ENCODE results near the gene IGSF9. TPM values are rescaled to one million over a fixed set of nuclear protein-coding genes. Genes with fewer than 3 reads are reported as not detected.

IGSF9 gene
- total and polyA plus RNA-seq, 4 donors: 0.14 to 21.3 (median 16.1) TPM

GRCh38 chr1:159980076-159980475 is 34.7 kb upstream of the IGSF9 start:
- WGBS: 78% methylated on average over 6 of the region's 6 CpGs
- no peaks in the 10 kb centered on the region for H3K36me3 ChIP-seq (ENCODE audit: control insufficient read depth in 4 of 4, insufficient read depth in 3 of 4, low read depth in 1 of 4, low read length in 3 of 4)
- no peaks in the 10 kb centered on the region for H3K27me3 ChIP-seq (ENCODE audit: control insufficient read depth in 4 of 4, insufficient read depth in 4 of 4, low read length in 3 of 4)
- no peak overlapping the region for H3K4me3 ChIP-seq (ENCODE audit: low read depth in 1 of 3, low read length in 3 of 3)
- H3K9me3 ChIP-seq (ENCODE audit: control insufficient read depth in 4 of 4, low read length in 3 of 4): no peaks in the 10 kb centered on the region
- no peak overlapping the region for H3K9ac ChIP-seq (ENCODE audit: low read depth in 1 of 2, low read length in 2 of 2)
- TF ChIP-seq SP1 (IDR thresholded peaks at IDR 0.05): no peak
- no peak for TF ChIP-seq GABPA (IDR thresholded peaks at IDR 0.05 in 1 of 2, conservative IDR thresholded peaks at IDR 0.05 in 1 of 2)
- no peak for TF ChIP-seq NR2F2 (IDR thresholded peaks at IDR 0.05)
- TF ChIP-seq YY1 (IDR thresholded peaks at IDR 0.05): no peak
- no peak for TF ChIP-seq RAD21 (IDR thresholded peaks at IDR 0.05)
- TF ChIP-seq TAF1 (conservative IDR thresholded peaks at IDR 0.05): no peak
- TF ChIP-seq JUND (IDR thresholded peaks at IDR 0.05): no peak
- TF ChIP-seq FOXA1 (IDR thresholded peaks at IDR 0.05): no peak
- no peak for DNase-seq (ENCODE audit: low spot score)
- H3K4me1 ChIP-seq (ENCODE audit: control insufficient read depth in 4 of 4, insufficient read depth in 4 of 4, low read length in 3 of 4): no peaks in the 10 kb centered on the region
- H3K27ac ChIP-seq (ENCODE audit: low read depth in 1 of 2, low read length in 2 of 2): no peak overlapping the region

DNA sequence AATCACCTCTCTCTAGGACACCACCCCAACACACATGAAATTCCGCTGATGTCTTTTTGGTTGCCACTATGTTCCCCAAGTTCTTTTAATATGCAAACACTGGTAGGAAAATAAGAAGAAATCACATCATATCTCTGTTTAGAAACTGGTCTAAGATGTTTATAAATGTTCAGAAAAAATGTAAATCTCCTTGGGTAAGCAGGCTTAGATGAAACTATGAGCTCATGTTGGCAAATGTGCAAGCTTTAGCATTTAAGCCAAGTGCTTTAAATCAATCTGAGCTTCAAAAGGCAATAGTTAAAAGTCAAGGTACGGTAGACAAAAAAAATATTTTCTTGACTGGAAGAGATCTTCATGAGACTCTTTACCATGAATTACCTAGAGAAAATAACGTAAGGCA is 33.8 kb upstream of the IGSF9 start:
- H3K4me1 ChIP-seq (ENCODE audit: control insufficient read depth in 4 of 4, insufficient read depth in 4 of 4, low read length in 3 of 4): no peaks in the 10 kb centered on the region
- 77% methylated on average over 3 of the region's 3 CpGs for WGBS
- no peak for DNase-seq (ENCODE audit: low spot score)
- H3K27ac ChIP-seq (ENCODE audit: low read depth in 1 of 2, low read length in 2 of 2): no peak overlapping the region
- H3K4me3 ChIP-seq (ENCODE audit: low read depth in 1 of 3, low read length in 3 of 3): no peak overlapping the region
- no peaks in the 10 kb centered on the region for H3K27me3 ChIP-seq (ENCODE audit: control insufficient read depth in 4 of 4, insufficient read depth in 4 of 4, low read length in 3 of 4)
- no peaks in the 10 kb centered on the region for H3K9me3 ChIP-seq (ENCODE audit: control insufficient read depth in 4 of 4, low read length in 3 of 4)
- H3K36me3 ChIP-seq (ENCODE audit: control insufficient read depth in 4 of 4, insufficient read depth in 3 of 4, low read depth in 1 of 4, low read length in 3 of 4): no peaks in the 10 kb centered on the region
- no peak overlapping the region for H3K9ac ChIP-seq (ENCODE audit: low read depth in 1 of 2, low read length in 2 of 2)
- no peak for TF ChIP-seq REST (IDR thresholded peaks at IDR 0.05)
- TF ChIP-seq GABPA (IDR thresholded peaks at IDR 0.05 in 1 of 2, conservative IDR thresholded peaks at IDR 0.05 in 1 of 2): no peak
- TF ChIP-seq NR2F2 (IDR thresholded peaks at IDR 0.05): no peak
- TF ChIP-seq TAF1 (conservative IDR thresholded peaks at IDR 0.05): no peak
- no peak for TF ChIP-seq FOXA1 (IDR thresholded peaks at IDR 0.05)
- TF ChIP-seq SP1 (IDR thresholded peaks at IDR 0.05): no peak
- no peak for TF ChIP-seq EGR1 (IDR thresholded peaks at IDR 0.05; ENCODE audit: low read depth in 2 of 2)
- TF ChIP-seq FOXA2 (IDR thresholded peaks at IDR 0.05): no peak
- no peak for TF ChIP-seq ZBTB33 (IDR thresholded peaks at IDR 0.05)
- TF ChIP-seq HNF4A (conservative IDR thresholded peaks at IDR 0.05): no peak
- TF ChIP-seq RXRA (IDR thresholded peaks at IDR 0.05): no peak
- TF ChIP-seq YY1 (IDR thresholded peaks at IDR 0.05): no peak
- TF ChIP-seq, protein P1, sequence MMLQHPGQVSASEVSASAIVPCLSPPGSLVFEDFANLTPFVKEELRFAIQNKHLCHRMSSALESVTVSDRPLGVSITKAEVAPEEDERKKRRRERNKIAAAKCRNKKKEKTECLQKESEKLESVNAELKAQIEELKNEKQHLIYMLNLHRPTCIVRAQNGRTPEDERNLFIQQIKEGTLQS (IDR thresholded peaks at IDR 0.05): no peak
- TF ChIP-seq, protein P2, sequence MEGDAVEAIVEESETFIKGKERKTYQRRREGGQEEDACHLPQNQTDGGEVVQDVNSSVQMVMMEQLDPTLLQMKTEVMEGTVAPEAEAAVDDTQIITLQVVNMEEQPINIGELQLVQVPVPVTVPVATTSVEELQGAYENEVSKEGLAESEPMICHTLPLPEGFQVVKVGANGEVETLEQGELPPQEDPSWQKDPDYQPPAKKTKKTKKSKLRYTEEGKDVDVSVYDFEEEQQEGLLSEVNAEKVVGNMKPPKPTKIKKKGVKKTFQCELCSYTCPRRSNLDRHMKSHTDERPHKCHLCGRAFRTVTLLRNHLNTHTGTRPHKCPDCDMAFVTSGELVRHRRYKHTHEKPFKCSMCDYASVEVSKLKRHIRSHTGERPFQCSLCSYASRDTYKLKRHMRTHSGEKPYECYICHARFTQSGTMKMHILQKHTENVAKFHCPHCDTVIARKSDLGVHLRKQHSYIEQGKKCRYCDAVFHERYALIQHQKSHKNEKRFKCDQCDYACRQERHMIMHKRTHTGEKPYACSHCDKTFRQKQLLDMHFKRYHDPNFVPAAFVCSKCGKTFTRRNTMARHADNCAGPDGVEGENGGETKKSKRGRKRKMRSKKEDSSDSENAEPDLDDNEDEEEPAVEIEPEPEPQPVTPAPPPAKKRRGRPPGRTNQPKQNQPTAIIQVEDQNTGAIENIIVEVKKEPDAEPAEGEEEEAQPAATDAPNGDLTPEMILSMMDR (IDR thresholded peaks at IDR 0.05; ENCODE audit: low read depth, low read length, missing input control): no peak
- no peak for TF ChIP-seq JUND (IDR thresholded peaks at IDR 0.05)
